ENCODE measurements around the gene AEBP2.
"Not testable (repeated sequence)": the region's sequence is repeated elsewhere in the genome, so short reads cannot be mapped to it uniquely, and the experiment has no call there.

The AEBP2 gene

DNA sequence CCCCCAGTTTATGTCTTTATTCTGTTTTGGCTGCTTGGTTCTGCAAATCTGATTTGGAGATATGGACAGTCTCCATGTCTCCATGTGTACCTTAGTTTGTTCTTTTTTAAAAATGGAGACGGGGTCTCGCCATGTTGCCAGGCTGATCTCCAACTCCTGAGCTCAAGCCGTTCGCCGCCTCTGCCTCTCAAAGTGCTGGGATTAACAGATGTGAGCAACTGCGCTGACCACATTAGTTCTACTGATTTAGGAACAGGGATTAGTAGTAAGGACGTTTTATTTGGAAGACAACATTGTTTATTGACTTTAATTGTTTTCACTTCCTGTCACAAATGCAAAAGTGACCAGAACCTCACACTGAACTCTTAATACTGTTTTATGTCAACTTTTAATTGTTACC is 14.7 kb downstream of the AEBP2 start:
- no peak for DNase-seq (ENCODE audit: low read depth in 2 of 3, low spot score in 2 of 3)

DNA sequence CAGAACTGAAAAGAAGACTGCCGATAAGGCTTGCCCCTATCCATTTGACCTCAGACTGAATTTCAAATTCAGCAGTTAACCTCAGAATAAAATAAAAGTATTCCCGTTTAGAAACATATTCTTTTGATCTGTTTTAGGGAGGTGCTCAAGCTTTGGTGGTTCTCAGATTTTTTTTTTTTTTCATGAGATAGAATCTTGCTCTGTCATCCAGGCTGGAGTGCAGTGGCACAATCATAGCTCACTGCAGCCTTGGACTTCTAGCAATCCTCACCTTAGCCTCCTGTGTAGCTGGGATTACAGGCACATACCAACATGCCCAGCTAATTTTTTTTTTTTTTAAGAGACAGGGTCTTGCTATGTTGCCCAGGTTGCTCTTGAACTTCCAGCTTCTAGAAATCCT is 15.5 kb downstream of the AEBP2 start:
- DNase-seq (ENCODE audit: low read depth in 2 of 3, low spot score in 2 of 3), result no peak

DNA sequence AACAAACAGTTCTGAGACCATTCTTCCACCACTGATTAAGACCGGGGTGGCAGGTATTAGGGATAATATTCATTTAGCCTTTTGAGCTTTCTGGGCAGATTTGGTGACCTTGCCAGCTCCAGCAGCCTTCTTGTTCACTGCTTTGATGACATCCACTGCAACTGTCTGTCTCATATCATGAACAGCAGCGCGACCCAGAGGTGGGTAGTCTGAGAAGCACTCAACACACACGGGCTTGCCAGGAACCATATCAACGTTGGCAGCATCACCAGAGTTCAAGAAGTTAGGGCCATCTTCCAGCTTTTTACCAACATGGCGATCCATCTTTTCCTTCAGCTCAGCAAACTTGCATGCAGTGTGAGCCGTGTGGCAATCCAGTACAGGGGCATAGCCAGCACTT is 16.9 kb downstream of the AEBP2 start:
- no peak for DNase-seq (ENCODE audit: low read depth in 2 of 3, low spot score in 2 of 3)

DNA sequence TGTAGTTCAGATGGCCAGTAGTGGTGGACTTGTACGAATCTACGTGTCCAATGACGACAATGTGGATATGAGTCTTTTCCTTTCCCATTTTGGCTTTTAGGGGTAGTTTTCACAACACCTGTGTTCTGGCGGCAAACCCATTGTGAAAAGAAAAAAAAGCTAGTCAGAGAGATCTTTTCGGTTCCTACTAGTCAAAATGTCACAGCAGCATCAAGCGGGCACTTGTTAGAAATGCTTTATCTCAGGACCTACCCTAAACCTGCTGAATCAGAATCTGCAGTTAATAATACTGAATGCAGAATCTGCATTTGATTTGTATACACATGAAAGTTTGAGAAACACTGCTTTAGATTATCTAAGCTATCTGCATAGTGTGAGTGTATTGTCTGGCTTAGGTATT is 18.3 kb downstream of the AEBP2 start:
- DNase-seq (ENCODE audit: low read depth in 2 of 3, low spot score in 2 of 3), result no peak

DNA sequence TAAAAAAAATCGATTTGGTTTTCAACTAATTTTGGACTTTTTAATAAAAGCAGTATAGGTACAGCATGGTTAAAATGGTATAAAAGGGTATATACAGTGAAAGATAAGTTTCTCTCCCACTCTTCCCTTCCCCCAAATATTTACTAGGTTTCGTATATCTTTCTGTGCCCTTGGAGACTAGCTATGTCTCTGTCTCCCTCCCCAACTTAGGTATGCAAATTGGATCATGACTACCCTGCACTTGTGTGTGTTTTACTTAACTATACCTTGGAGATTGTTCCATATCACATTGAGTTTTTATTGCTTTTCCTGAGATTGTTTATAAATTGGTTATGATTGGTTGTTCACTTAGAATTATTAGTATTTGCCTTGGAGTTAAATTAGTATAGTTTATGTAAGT is 19.4 kb downstream of the AEBP2 start:
- DNase-seq (ENCODE audit: low read depth in 2 of 3, low spot score in 2 of 3), result no peak

DNA sequence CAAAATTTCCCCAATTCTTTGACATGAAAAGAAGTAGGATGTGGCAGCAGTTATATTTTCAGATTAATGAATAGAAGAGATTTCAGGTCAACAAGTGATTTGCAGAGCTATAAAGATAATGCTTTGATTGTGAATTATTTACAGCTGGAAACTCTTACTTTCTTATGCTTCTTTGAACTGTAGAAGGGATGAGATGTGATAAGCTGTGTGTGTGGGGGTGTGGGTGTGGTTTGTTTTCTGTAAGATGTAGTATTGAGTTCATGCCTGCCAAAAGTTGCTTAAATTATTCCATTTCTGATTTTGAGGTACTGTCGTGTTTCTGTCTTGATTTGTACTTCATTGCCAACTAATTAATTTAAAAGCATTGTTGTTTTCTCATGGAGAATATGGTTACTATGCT is 22.7 kb downstream of the AEBP2 start:
- DNase-seq (ENCODE audit: low read depth in 2 of 3, low spot score in 2 of 3), result no peak

DNA sequence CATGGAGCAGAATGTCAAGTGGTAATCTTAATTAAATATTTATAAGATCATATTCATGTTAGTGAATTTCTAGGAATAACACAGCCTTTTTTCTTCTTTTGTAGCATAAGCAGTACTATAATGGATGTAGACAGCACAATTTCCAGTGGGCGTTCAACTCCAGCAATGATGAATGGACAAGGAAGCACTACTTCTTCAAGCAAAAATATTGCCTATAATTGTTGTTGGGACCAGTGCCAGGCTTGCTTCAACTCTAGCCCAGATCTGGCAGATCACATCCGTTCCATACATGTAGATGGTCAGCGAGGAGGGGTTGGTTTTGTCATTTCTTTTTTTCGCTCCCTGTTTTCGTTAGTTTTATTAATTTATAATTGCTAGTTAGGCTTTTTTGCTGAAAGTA is 23.1 kb downstream of the AEBP2 start:
- DNase-seq (ENCODE audit: low read depth in 2 of 3, low spot score in 2 of 3), result no peak

DNA sequence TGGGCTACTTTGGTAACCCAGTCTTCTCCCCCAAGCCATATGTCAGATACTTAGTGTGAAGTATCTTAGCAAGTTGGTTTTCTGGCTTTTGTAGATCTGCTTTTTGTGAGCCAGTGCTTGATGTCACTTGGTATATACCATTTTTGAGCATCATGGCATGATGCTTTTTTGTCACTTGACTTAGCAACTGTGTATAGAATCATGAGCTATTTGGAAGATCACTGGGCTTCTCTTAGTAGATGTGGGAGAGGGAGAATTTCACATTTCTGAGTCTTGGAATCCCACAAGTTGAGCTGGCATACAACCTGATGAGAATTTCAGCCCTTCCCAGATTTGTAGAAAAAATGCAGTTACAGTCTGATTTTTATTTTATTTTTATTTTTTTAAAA is 24.9 kb downstream of the AEBP2 start:
- DNase-seq (ENCODE audit: low read depth in 2 of 3, low spot score in 2 of 3), result no peak

DNA sequence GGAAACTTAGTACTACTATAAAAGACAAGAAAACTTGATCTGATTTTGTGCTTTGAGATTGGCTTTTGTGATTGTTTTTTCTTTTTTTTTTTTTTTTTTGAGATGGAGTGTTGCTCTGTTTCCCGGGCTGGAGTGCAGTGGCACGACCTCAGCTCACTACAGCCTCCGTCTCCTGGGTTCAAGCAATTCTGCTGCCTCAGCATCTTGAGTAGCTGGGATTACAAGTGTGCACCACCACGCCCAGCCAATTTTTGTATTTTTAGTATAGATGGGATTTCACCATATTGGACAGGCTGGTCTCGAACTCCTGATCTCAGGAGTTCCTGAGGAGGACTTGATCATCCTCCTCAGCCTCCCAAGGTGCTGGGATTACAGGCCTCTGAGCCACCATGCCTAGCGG is 26.4 kb downstream of the AEBP2 start:
- no peak for DNase-seq (ENCODE audit: low read depth in 2 of 3, low spot score in 2 of 3)

DNA sequence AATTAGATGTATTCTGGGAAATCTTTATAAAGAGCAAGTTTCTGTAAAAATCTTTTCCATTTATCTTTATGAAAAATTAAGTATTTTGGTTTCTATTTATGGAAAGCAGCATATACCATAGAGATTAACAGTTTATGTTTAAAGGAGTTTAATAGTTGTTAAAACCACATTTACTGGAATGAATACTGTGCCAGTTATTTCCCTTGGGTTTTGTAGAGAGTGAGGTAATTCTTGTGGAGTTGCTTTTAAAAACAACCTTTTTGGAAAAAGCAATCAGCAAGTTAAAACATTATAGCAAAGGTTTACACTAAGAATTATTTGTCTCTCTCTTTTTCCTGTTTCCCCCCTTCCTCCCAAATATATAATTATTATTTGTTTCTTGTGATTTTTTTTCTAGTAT is 34.9 kb downstream of the AEBP2 start:
- DNase-seq (ENCODE audit: low read depth in 2 of 3, low spot score in 2 of 3), result no peak

DNA sequence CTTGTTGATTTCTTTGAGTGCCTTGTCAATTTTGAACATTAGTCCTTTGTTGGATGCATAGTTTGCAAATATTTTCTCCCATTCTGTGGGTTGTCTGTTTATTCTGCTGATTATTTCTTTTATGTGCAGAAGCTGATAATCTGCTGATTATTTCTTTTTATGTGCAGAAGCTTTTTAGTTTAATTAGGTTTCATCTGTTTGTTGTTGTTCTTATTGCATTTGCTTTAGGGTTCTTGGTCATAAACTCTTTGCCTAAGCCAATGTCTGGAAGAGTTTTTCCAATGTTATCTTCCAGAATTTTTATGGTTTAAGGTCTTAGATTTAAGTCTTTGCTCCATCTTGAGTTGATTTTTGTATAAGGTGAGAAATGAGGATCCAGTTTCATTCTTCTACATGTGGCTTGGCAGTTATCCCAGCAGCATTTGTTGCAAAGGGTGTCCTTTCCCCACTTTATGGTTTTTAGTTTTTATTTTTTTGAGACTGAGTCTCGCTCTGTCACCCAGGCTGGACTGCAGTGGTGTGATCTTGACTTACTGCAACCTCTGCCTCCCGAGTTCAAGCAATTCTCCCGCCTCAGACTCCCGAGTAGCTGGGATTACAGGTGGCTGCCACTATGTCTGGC is 36.7 kb downstream of the AEBP2 start:
- not testable (repeated sequence) for DNase-seq (ENCODE audit: low read depth in 2 of 3, low spot score in 2 of 3)

DNA sequence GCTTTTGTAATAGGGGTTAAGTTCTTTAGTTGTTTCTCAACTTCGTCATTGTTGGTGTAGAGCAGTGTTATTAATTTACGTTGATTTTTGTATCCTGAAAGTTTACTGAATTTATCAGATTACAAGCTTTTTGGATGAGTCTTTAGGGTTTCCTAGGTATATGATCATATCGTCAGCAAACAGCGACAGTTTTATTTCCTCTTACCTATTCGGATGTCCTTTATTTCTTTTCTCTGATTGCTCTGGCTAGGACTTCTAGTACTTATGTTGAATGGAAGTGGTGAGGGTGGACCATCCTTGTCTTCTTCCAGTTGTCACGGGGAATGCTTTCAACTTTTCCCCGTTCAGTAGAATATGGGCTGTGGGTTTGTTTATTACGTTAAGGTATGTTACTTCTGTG is 37.8 kb downstream of the AEBP2 start:
- no peak for DNase-seq (ENCODE audit: low read depth in 2 of 3, low spot score in 2 of 3)

DNA sequence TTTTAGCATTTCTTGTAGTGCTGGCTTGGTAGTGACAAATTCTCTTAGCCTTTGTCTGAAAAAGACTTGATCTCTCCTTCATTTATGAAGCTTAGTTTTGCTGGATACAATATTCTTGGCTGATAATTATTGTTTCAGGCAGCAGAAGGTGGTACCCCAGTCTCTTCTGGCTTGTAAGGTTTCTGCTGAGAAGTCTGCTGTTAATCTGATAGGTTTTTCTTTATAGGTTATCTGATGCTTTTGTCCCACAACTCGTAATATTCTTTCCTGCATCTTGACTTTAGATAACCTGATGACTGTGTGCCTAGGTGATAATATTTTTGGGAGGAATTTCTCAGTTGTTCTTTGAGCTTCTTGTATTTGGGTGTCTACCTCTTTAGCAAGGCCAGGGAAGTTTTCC is 41.2 kb downstream of the AEBP2 start:
- no peak for DNase-seq (ENCODE audit: low read depth in 2 of 3, low spot score in 2 of 3)

DNA sequence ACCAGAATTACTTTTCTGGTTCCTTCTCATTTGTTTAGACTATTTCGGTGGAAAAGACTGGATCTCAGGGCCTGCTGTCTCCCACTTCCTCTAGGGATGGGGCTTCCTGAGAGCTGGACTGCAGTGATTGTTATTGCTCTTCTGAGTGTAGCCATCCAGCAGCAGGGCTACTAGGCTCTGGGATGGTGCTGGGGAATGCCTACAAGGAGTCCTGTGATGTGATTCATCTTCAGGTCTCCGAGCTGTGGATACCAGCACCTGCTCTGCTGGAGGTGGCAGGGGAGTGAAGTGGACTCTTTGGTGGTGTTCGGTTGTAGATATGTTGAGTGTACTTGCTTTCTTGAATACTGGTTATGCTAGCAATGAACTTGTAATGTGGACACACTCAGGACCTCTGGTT is 42.7 kb downstream of the AEBP2 start:
- DNase-seq (ENCODE audit: low read depth in 2 of 3, low spot score in 2 of 3), result no peak

DNA sequence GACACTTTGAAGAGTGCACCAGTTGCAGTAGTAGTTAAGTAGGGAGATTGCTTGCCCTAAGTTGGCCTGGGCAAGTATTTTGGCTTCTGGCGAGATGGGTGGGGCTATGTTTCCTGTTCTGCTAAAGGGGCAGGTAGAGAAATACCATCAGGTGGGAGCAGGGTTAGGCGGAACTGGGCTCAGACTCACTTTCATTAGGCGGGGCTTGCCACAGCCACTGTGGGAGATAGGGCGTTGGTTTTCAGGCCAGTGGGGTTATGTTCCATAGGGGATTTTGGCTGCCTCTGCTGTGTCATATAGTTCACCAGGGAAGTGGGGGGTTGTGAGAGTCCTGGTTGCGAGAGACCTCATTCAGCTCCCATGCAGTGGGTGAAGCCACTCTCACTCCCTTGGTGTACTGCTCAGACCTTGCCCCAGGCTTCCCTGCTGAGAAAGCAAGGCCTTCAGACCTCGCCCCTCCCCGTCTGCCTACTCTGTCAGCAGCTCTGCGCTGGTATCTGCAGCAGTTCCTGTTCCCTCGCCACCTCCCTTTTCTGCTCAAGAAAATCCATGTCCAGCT is 43.3 kb downstream of the AEBP2 start:
- peak; percentile 14 to 58 (median 29) for DNase-seq (ENCODE audit: low read depth in 2 of 3, low spot score in 2 of 3)

DNA sequence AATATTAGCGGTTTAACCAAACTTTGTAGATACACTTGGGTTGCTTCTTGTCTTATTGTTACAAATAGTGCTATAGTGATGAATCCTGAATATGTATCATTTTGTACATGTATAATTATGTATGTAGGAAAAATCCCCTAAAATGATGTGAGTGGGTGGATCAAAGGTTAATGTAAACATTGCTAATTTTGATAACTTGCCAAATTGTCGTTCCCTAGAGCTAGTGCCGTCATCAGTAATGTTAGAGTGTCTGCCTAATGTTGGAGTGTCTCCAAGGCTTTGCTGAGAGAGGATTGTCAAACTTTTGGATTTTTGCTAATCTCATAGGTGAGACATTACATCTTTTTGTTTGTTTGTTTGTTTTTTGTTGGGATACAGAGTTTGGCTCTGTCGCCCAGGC is 44.4 kb downstream of the AEBP2 start:
- DNase-seq (ENCODE audit: low read depth in 2 of 3, low spot score in 2 of 3), result no peak

DNA sequence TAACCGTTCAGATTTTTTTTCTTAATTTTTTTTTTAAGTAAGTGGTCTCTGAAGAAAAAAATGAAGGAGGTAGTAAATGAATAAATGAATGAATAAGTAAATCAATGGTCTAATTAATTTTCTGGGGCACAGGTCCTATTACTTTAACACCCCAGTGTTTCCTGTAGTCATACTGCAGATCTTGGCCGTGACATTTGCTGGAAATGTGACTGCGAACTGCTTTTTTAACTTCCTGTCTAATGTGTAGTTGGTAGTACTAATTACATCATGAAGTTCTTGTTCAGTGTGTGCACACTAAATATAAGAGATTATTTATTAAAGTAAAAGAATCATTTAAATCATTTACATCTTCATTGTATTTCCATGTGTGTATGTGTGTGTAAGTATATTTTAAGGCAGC is 45.4 kb downstream of the AEBP2 start:
- no peak for DNase-seq (ENCODE audit: low read depth in 2 of 3, low spot score in 2 of 3)

DNA sequence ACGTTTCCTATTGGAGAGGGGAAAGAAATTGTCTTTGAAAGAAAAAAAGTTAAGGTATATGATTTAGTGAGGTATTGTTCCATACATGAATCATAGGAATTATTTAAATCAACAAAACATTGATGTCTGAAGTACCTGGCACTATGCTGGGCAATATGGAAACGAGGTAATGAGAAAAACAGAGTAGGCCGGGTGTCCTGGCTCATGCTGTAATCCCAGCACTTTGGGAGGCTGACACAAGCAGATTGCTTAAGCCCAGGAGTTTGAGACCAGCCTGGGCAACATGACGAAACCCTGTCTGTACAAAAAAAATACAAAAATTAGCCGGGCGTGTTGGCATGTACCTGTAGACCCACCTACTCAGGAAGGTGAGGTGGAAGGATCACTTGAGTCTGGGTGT is 45.9 kb downstream of the AEBP2 start:
- DNase-seq (ENCODE audit: low read depth in 2 of 3, low spot score in 2 of 3), result no peak

DNA sequence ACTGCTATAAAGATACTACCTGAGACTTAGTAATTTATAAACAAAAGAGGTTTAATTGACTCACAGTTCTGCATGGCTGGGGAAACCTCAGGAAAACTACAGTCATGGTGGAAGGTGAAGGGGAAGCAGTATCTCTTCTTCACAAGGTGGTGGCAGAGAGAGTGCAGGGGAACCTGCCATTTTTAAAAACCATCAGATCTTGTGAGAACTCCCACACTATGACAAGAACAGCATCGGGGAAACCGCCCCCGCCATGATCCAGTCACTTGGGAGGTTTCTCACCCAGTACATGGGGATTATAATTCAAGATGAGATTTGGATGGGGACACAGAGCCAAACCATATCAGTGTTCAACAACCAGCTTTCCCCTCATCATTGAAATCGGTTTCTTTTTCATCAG is 49.9 kb downstream of the AEBP2 start:
- DNase-seq (ENCODE audit: low read depth in 2 of 3, low spot score in 2 of 3), result no peak

DNA sequence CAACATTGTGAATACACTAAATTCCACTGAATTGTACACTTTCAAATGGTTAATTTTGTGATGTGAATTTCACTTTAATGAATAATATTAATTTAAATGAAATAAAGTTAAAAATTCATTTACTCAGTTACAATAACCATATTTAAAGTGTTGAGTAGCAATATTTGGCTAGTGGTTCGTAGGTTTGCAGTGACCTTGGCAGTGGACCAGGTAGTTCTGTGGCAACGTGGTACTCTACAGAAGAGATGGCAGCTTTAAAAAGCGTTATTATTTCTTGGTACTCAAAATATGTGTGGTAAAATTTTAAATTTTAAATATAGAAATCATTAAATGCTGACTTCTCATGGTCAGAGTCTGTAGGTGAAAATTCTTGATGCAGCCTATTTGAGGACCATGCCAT is 51.6 kb downstream of the AEBP2 start:
- no peak for DNase-seq (ENCODE audit: low read depth in 2 of 3, low spot score in 2 of 3)

DNA sequence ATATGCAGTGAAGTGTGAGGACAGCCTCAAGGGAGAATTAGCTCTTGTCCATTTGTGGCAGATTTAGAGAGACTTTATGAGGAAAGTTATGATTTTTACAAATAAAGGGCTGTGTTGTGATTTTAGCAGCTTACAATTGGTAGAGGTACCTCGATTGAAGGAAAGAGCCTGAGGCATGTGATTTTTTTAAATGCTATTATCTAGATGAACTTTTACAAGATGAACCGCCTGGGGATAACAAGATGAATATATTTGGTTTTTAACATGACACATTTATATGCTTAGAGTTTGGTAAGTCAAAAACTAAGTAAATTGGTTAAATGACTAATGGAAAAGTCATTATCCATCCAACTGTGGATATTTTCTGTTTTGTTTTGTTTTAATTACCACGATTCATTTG is 52.6 kb downstream of the AEBP2 start:
- no peak for DNase-seq (ENCODE audit: low read depth in 2 of 3, low spot score in 2 of 3)

DNA sequence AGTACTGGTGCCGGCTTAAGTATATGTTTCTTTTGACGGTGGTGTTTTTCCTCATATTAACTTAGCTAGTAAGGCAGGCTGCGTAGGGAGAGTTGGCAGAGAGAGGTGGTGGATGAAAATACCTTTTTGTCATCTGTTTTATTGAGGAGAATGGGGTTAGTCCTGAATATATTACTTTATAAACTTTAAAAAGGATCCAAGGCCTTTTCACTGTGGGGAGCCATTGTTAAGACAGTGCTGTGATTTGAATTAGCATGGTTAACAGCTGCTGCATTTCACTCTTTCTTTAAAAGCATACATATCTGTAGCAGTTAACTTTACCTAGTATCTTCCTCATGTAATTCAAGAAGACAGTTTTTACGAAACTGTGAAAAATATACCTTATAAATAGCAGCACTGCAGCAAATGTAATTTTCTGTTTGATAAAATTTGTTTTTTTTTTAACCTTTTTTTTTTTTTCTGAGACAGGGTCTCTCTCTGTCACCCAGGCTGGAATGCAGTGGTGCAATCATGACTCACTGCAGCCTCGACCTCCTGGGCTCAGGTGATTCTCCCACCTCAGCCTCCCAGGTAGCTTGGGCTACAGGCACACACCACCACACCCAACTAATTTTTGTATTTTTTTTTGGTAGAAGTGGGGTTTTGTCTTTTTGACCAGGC is 57.1 kb downstream of the AEBP2 start:
- DNase-seq (ENCODE audit: low read depth in 2 of 3, low spot score in 2 of 3), result no peak

DNA sequence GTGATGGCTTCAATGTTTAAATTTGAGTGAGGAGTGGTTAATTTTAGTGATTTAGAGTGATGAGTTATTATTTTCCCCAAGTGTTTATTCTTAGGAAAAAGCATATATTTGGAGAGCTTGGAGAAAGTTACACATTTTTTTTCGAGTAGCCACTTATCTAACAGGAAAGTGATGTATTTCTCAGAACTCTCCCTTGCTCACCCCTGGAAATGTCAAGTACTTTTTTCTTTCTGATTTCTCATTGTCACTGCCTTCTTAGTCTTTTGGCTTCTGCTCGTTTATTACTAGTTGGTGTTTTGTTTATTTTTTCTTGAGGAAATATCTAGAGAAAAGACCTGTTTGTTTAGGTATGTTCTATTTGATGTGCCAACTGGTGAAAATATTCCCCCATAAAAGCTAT is 58.8 kb downstream of the AEBP2 start:
- no peak for DNase-seq (ENCODE audit: low read depth in 2 of 3, low spot score in 2 of 3)

Measured in activated CD8-positive, alpha-beta memory T cell treated with anti-CD3 and anti-CD28 coated beads for 48 hours (primary cell).